NCI-H2029 treated with DMSO at 0.1 percent for 48 hours (cell line): ENCODE results near the gene TECTA.

Source experiments
- DNase-seq: peaks from one replicate; lab custom pipeline; 2025; lab: John Stamatoyannopoulos, UW

Gene TECTA

GRCh38 chr11:121127809-121128208, 26.8 kb downstream of the TECTA start:
- DNase-seq = no peak

GRCh38 chr11:121129362-121130340, 28.6 kb downstream of the TECTA start:
- no peak for DNase-seq

- no peak for DNase-seq
Measured at GRCh38 chr11:121131656-121132055, 30.6 kb downstream of the TECTA start.

GRCh38 chr11:121132211-121132976, 31.4 kb downstream of the TECTA start:
- DNase-seq = no peak

GRCh38 chr11:121134741-121135312, 33.8 kb downstream of the TECTA start:
- no peak for DNase-seq

DNA sequence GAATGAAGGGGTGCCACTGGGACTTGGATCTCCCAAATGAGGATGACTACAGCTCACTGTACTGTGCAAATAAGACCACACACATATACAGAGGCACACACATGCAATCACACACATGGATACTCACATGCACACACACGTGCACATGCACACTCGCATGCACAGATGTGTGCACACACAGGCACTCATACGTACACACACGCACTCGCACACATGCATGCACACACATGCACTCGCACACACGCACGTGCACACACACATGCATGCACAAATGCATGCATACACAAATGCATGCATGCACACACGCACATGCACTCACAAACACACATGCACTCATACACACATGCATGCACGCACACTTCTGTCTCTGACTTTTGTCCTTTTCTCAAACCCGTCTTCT, 36.0 kb downstream of the TECTA start:
- no peak for DNase-seq

- DNase-seq = no peak
Measured at GRCh38 chr11:121138259-121138658, 37.2 kb downstream of the TECTA start.

DNA sequence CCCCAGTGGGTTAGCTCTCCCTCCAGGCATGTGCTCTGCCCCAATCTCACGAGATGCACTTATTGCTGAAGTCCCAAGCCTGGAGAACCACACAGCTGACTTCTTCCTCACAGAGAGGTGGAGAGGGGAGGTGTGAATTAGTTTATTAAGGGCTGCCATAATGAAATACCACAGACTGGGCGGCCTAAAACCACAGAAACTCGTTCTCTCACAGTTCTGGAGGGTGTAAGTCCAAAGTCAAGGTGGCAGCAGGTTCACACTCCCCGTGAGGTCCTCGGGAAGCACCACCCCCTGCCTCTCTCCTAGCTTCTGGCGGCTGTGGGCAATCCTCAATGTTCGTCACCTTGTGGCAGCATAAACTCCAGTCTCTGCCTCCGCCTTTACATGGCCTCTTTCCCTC, 39.3 kb downstream of the TECTA start:
- no peak for DNase-seq

DNA sequence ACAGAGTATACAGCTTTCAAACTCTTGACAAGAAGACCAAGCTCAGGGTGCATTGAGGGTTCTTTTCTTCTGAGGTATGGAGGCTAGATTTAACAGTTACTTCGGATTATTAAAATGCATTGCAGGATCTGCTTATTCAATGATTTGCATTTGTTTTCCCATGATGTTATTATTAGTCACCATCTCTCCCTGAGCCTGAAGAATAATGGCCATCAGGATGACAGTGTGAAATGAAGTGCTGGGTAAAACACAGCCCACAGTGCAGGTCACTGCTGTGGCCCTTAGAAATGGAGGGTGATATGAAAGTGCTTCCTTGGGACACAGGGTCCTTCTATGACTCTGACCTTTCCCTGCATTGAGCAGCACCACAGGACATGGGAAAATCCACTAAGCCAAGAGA, 40.0 kb downstream of the TECTA start:
- DNase-seq = no peak

DNA sequence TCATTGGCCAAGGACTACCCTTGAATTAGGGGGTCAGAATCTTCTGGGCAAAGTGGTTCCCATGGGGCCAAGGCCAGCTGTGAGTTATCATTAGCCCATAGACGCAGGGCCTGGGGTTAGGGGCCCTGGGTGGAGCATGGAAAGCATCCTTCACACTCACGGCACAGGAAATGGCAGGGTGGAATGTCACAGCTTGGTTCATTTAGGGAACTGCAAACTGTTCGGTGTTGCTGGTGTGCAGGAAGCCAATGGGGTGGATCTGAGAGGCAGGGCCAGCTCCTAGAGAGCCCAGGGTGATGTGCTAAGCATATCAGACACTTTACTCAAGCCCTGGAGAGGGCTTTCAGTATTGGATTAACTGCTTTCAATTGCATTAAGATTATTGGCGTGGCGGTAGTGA, 42.9 kb downstream of the TECTA start:
- DNase-seq = no peak

DNA sequence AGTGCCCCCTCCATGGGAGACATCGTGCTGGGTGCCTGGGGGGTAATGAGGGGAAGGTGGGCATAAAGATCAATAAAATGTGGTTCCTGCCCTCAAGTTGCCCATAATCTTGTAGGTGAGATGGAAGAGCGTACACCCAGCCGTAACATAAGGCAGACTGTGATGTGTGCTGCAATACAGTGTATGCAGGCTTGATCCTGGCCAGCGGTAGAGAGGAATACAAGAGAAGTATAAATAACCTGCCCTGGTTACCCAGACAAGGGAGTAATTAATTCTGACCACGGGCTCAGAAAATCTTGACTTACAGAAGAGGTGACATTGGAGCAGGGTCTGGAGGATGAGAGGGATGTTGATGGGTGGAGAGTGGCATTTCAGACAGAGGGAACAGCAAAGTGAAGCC, 43.7 kb downstream of the TECTA start:
- no peak for DNase-seq

DNA sequence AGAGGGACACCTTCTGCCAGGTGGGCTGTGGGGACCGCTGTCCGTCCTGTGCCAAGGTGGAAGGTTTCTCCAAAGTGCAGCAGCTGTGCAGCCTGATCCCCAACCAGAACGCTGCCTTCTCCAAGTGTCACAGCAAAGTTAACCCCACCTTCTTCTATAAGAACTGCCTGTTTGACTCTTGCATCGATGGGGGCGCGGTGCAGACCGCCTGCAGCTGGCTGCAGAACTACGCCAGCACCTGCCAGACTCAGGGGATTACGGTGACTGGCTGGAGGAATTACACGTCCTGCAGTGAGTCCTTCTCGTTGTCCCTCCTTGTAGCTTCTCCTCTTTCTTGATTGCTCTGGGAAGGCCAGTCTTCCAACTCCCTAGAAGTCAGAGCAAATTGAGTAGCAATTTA, 44.8 kb downstream of the TECTA start:
- DNase-seq = no peak

GRCh38 chr11:121149116-121149515, 48.1 kb downstream of the TECTA start:
- DNase-seq = no peak

GRCh38 chr11:121151207-121151688, 50.2 kb downstream of the TECTA start:
- DNase-seq = no peak

DNA sequence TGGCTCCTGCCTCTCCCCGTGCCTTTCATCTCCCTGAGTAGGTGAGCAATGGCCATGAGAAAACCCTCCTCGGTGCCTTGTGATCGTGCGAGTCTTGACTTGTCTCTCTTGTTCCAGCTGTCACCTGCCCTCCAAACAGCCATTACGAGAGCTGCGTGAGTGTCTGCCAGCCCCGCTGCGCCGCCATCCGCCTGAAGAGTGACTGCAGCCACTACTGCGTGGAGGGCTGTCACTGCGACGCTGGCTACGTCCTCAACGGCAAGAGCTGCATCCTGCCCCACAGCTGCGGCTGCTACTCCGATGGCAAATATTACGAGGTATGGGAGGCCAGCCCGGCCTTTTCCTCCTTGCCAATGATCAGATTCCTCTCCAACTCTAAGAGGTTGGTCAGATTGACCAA, 51.7 kb downstream of the TECTA start:
- peak; percentile 9 for DNase-seq

DNA sequence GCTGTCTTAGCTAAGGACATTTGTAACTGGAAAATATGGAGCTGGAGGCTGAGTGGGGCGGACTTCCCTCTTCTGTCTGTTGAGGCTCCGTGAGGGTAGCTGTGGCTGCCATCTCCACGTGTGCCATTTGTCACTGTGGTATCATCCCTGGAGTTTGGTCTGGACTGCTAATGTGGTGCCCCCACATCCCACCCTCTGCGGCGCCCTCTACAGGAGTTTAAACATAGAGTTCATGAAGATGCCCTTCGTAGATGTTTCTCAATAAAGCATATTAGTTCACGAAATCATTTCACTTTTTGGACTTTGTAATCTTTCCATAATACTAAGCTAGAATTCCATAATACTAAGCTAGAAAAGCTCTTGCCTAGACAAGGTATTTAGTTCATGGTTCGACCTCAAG, 52.4 kb downstream of the TECTA start:
- no peak for DNase-seq

DNA sequence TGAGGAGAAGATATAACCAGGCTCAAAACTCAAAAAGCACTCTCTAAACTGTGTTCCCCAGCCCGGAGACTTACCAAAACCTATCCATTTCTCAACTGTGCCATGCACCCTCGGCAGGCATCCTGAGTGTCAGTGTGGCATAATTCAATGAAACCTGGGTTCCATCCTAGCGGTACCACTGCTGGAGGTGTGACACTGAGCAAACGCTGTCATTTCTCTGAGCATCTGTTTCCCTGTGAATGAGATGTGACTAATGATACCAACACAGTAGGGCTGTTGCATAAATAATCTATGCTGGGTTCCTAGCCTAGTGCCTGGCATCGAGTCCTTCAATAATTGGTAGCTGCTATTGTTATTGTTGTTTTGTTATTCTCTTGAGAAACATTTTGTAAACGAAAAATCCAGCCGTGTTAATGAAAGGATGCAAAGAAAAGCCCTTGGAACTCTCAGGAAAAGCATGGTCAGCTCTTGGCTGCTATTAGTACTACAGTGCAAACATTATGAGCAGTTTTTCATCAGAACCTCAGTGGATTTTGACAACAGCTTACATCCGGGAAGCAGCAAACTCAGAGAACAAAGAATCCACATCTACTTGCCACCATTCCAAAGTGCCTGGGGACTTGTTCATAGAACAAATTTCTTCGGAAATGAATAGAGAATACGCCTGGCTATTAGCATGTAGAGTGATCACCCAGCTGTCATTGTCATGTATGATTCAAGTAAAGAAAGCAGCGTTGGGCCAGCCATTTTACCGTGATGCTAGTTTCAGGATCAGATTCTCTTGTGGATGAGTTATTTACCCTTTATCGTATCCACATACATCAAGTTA, 53.7 kb downstream of the TECTA start:
- no peak for DNase-seq

DNA sequence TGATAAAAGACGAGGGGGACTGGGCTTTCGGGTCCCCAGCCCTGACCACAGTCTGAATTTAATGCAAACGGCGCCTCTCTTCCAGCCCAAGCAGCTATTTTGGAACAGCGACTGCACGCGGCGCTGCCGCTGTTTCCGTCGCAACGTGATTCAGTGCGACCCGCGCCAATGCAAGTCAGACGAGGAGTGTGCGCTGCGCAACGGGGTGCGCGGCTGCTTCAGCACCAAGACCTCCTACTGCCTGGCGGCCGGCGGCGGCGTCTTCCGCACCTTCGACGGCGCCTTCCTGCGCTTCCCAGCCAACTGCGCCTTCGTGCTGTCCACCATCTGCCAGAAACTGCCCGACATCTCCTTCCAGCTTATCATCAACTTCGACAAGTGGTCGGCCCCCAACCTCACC, 56.7 kb downstream of the TECTA start:
- DNase-seq = no peak

GRCh38 chr11:121159741-121160140, 58.7 kb downstream of the TECTA start:
- DNase-seq = no peak

- no peak for DNase-seq
Measured at GRCh38 chr11:121161349-121161917, 60.4 kb downstream of the TECTA start.

GRCh38 chr11:121163658-121164308, 62.7 kb downstream of the TECTA start:
- DNase-seq = no peak
